Neural cell (in vitro differentiated cells): Measurements from ENCODE around the gene TPST1. TPM values are rescaled to one million over a fixed set of nuclear protein-coding genes. Genes with fewer than 3 reads are reported as not detected.

ENCODE experiments used
- H2AFZ ChIP-seq: fragments of 200-600, 300-800 bp; sonication (generic), shearing (Covaris generic); 2 replicates; pipeline ENCODE4 v1.6.0; 2014; ENCODE audit warnings: low read depth, mild to moderate bottlenecking, antibody characterized with exemption, low read length, moderate library complexity
- H3F3A ChIP-seq: fragments of 200-600 bp; shearing (Covaris generic); 2 replicates; pipeline ENCODE4 v1.6.1; 2016; ENCODE audit warnings: mild to moderate bottlenecking, moderate library complexity, mixed read lengths, antibody characterized with exemption, low read length; ENCODE audit not compliant: insufficient read depth, poor library complexity, severe bottlenecking
- H3K27ac ChIP-seq: fragments of 200-600, 300-800 bp; sonication (generic), shearing (Covaris generic); 2 replicates; pipeline ENCODE4 v1.5.1; 2014; ENCODE audit warnings: mild to moderate bottlenecking, low read length, moderate library complexity
- H3K27me3 ChIP-seq: fragments of 300-800, 200-600 bp; sonication (generic), shearing (Covaris generic); 2 replicates; pipeline ENCODE4 v1.6.0; 2014; ENCODE audit warnings: mild to moderate bottlenecking, low read depth, low read length, moderate library complexity; ENCODE audit not compliant: insufficient read depth
- H3K36me3 ChIP-seq: fragments of 300-800, 200-600 bp; sonication (generic), shearing (Covaris generic); 2 replicates; pipeline ENCODE4 v1.5.1; 2014; ENCODE audit warnings: mild to moderate bottlenecking, antibody characterized with exemption, low read length, moderate library complexity; ENCODE audit not compliant: insufficient read depth
- H3K4me2 ChIP-seq: fragments of 300-800, 200-600 bp; sonication (generic), shearing (Covaris generic); 2 replicates; pipeline ENCODE4 v1.6.0; 2014; ENCODE audit warnings: mild to moderate bottlenecking, low read length
- H3K4me3 ChIP-seq: fragments of 300-800, 200-600 bp; sonication (generic), shearing (Covaris generic); 2 replicates; pipeline ENCODE4 v1.5.1; 2014; ENCODE audit warnings: mild to moderate bottlenecking, low read length, moderate library complexity
- H3K79me2 ChIP-seq: fragments of 200-600 bp; shearing (Covaris generic); replicated peaks from 2 replicates; pipeline ENCODE4 v1.6.0; 2014; ENCODE audit warnings: mild to moderate bottlenecking, low read length, moderate library complexity; ENCODE audit not compliant: insufficient read depth
- H3K9ac ChIP-seq: fragments of 300-800, 200-600 bp; sonication (generic), shearing (Covaris generic); 2 replicates; pipeline ENCODE4 v1.6.1; 2016; ENCODE audit warnings: mild to moderate bottlenecking, low read length, mixed read lengths
- H3K9me2 ChIP-seq: fragments of 200-600 bp; shearing (Covaris generic); 2 replicates; pipeline ENCODE4 v1.6.1; 2016; ENCODE audit warnings: mild to moderate bottlenecking, low read length, mixed read lengths; ENCODE audit not compliant: insufficient read depth
- H3K9me3 ChIP-seq: fragments of 200-600, 300-800 bp; sonication (generic), shearing (Covaris generic); 2 replicates; pipeline ENCODE4 v1.6.1; 2016; ENCODE audit warnings: mild to moderate bottlenecking, mixed run types, low read length, moderate library complexity, mixed read lengths
- H4K20me1 ChIP-seq: fragments of 200-600 bp; shearing (Covaris generic); 2 replicates; pipeline ENCODE4 v1.6.1; 2016; ENCODE audit warnings: mild to moderate bottlenecking, mixed run types; ENCODE audit not compliant: insufficient read depth
- CTCF ChIP-seq: fragments of 450-650 bp; IDR thresholded peaks from 2 replicates; pipeline ENCODE4 v1.5.1; 2014; ENCODE audit warnings: antibody characterized with exemption, mild to moderate bottlenecking, moderate library complexity; ENCODE audit not compliant: poor library complexity, severe bottlenecking
- EP300 ChIP-seq: fragments of 450-650 bp; conservative IDR thresholded peaks from 2 replicates; pipeline ENCODE4 v1.6.1; 2014; ENCODE audit warnings: antibody characterized with exemption, mild to moderate bottlenecking, moderate library complexity; ENCODE audit not compliant: poor library complexity, severe bottlenecking
- EZH2 ChIP-seq: fragments of 200-600, 300-800 bp; shearing (Covaris generic), sonication (generic); IDR thresholded peaks from 2 replicates; pipeline ENCODE4 v1.6.1; 2014; ENCODE audit warnings: antibody characterized with exemption, low read length, borderline replicate concordance, mild to moderate bottlenecking; ENCODE audit not compliant: insufficient read depth, poor library complexity, severe bottlenecking
- MXI1 ChIP-seq: fragments of 450-650 bp; conservative IDR thresholded peaks from 2 replicates; pipeline ENCODE4 v1.6.1; 2014; ENCODE audit warnings: antibody characterized with exemption, mild to moderate bottlenecking; ENCODE audit not compliant: poor library complexity, severe bottlenecking
- POLR2AphosphoS5 ChIP-seq: IDR thresholded peaks from 2 replicates; pipeline ENCODE4 v1.6.1; 2012
- RAD21 ChIP-seq: fragments of 450-650 bp; conservative IDR thresholded peaks from 2 replicates; pipeline ENCODE4 v1.6.1; 2014; ENCODE audit warnings: antibody characterized with exemption, mild to moderate bottlenecking, moderate library complexity
- REST ChIP-seq: IDR thresholded peaks from 2 replicates; pipeline ENCODE4 v1.6.1; 2012; ENCODE audit warnings: borderline replicate concordance
- SMC3 ChIP-seq: fragments of 450-650 bp; conservative IDR thresholded peaks from 2 replicates; pipeline ENCODE4 v1.6.1; 2014; ENCODE audit warnings: antibody characterized with exemption, mild to moderate bottlenecking, moderate library complexity; ENCODE audit not compliant: poor library complexity
- TAF1 ChIP-seq: IDR thresholded peaks from 2 replicates; pipeline ENCODE4 v1.6.1; 2012; ENCODE audit warnings: low read depth
- polyA plus RNA-seq: library from polyadenylated mRNA; depleted of rRNA; stranded (reverse); fragments of >200 nt; gene quantifications from 2 replicates; pipeline ENCODE4 v1.2.3, GENCODE V29; 2014

TPST1 gene
- polyA plus RNA-seq, 1 donor from 2014 or later, result 58.5 TPM

GRCh38 chr7:66233638-66234037, 28.5 kb downstream of the TPST1 start:
- Histone ChIP-seq H3K79me2 (no peaks in the 10 kb centered on the region), H4K20me1 (no peaks in the 10 kb centered on the region), H3K9me3 (peaks cover 2% of the 10 kb centered on the region), H3K4me3 (no peak overlapping the region), H3K9me2 (no peaks in the 10 kb centered on the region), H3K36me3 (no peaks in the 10 kb centered on the region), H3K4me2 (no peak overlapping the region), H3K27me3 (no peaks in the 10 kb centered on the region), H2AFZ (no peak overlapping the region), H3F3A (no peaks in the 10 kb centered on the region), H3K9ac (no peak overlapping the region), H3K27ac (no peak overlapping the region)
- TF ChIP-seq SMC3 (no peak), RAD21 (no peak), TAF1 (no peak), CTCF (no peak), EZH2 (no peak), EP300 (no peak), REST (no peak), POLR2AphosphoS5 (no peak), MXI1 (no peak)

- H3K79me2 ChIP-seq, result peaks cover 3% of the 10 kb centered on the region
- H3K9ac ChIP-seq, result no peak overlapping the region
- H3K27me3 ChIP-seq, result no peaks in the 10 kb centered on the region
- peaks cover 2% of the 10 kb centered on the region for H3K9me3 ChIP-seq
- H3K4me2 ChIP-seq, result no peak overlapping the region
- no peaks in the 10 kb centered on the region for H3K9me2 ChIP-seq
- no peak overlapping the region for H3K4me3 ChIP-seq
- no peaks in the 10 kb centered on the region for H3K36me3 ChIP-seq
- no peak overlapping the region for H2AFZ ChIP-seq
- no peak overlapping the region for H3K27ac ChIP-seq
- no peaks in the 10 kb centered on the region for H4K20me1 ChIP-seq
- TF ChIP-seq TAF1 (no peak), REST (no peak), EZH2 (no peak), EP300 (no peak), MXI1 (no peak), CTCF (no peak), POLR2AphosphoS5 (no peak), RAD21 (no peak), SMC3 (no peak)
- H3F3A ChIP-seq, result no peaks in the 10 kb centered on the region
Observed at GRCh38 chr7:66236713-66237303, 31.7 kb downstream of the TPST1 start.
